ENCODE results near the gene SLITRK3. TPM values are rescaled to one million over a fixed set of nuclear protein-coding genes. Genes with fewer than 3 reads are reported as not detected.

SLITRK3 gene
- total RNA-seq (under 1 TPM; 0.24 to 0.26 TPM), polyA plus RNA-seq (under 1 TPM in 1 of 2 donors, not detected in 1; 0.03 TPM)
- long read RNA-seq, donor 1, result 0 reads
- long read RNA-seq, donor 2, result 0 reads

- Histone ChIP-seq H3K27me3 (ENCODE audit: control insufficient read depth in 1 of 2, insufficient read depth in 2 of 2, low read length in 1 of 2) (peaks cover 0 to 6% of the 10 kb centered on the region in 2 donors), H3K4me1 (ENCODE audit: control insufficient read depth in 1 of 2, insufficient read depth in 2 of 2, low read length in 2 of 2) (peaks cover 4 to 10% of the 10 kb centered on the region in 2 donors), H3K9me3 (ENCODE audit: control insufficient read depth, low read length) (no peaks in the 10 kb centered on the region), H3K4me3 (ENCODE audit: low read length in 2 of 2) (peak within 1 kb of the TSS; percentile 57 to 73), H3K27ac (ENCODE audit: low read depth in 1 of 2, low read length in 2 of 2) (no peak within 1 kb of the TSS), H3K36me3 (ENCODE audit: control insufficient read depth in 1 of 2, insufficient read depth in 2 of 2, low read length in 1 of 2) (no peaks in the 10 kb centered on the region)
- peak in 1 of 2 donors; percentile 69 for DNase-seq
- peak; percentile 13 for ATAC-seq (ENCODE audit: low FRiP score)
- 1 to 2% methylated on average over 36 to 43 of the region's 43 CpGs for WGBS, 2 donors
- intact Hi-C loops (cut with DNase I), result no loop called here
Measured at GRCh38 chr3:165195640-165196576, at the start of gene SLITRK3. Gene SLITRK3, minus strand, starts transcription at chr3:165196384. Its CDS starts 5,554 bp downstream, at chr3:165190830.

GRCh38 chr3:165243597-165243996 is 47.4 kb upstream of the SLITRK3 start:
- H3K27ac ChIP-seq (ENCODE audit: low read depth in 1 of 2, low read length in 2 of 2), result no peak overlapping the region
- no peaks in the 10 kb centered on the region for H3K36me3 ChIP-seq (ENCODE audit: control insufficient read depth in 1 of 2, insufficient read depth in 2 of 2, low read length in 1 of 2)
- intact Hi-C loops (cut with DNase I), result no loop called here
- H3K27me3 ChIP-seq (ENCODE audit: control insufficient read depth in 1 of 2, insufficient read depth in 2 of 2, low read length in 1 of 2), result no peaks in the 10 kb centered on the region
- DNase-seq (no peak), ATAC-seq (ENCODE audit: low FRiP score) (no peak)
- H3K4me3 ChIP-seq (ENCODE audit: low read length in 2 of 2), result no peak overlapping the region
- no peaks in the 10 kb centered on the region for H3K4me1 ChIP-seq (ENCODE audit: control insufficient read depth in 1 of 2, insufficient read depth in 2 of 2, low read length in 2 of 2)
- no peaks in the 10 kb centered on the region for H3K9me3 ChIP-seq (ENCODE audit: control insufficient read depth, low read length)

- WGBS, 2 donors, result 79 to 86% methylated on average over 5 of the region's 5 CpGs
- intact Hi-C loops (cut with DNase I), result no loop called here
- no peak for ATAC-seq (ENCODE audit: low FRiP score)
Measured at GRCh38 chr3:165233501-165234195, 37.5 kb upstream of the SLITRK3 start.

GRCh38 chr3:165225604-165226003 is 29.4 kb upstream of the SLITRK3 start:
- no peaks in the 10 kb centered on the region for H3K27me3 ChIP-seq (ENCODE audit: control insufficient read depth in 1 of 2, insufficient read depth in 2 of 2, low read length in 1 of 2)
- WGBS, 2 donors, result 58 to 63% methylated on average over 1 of the region's 1 CpG
- H3K4me3 ChIP-seq (ENCODE audit: low read length in 2 of 2), result no peak overlapping the region
- DNase-seq, result no peak
- no peaks in the 10 kb centered on the region for H3K9me3 ChIP-seq (ENCODE audit: control insufficient read depth, low read length)
- ATAC-seq (ENCODE audit: low FRiP score), result no peak
- no peaks in the 10 kb centered on the region for H3K4me1 ChIP-seq (ENCODE audit: control insufficient read depth in 1 of 2, insufficient read depth in 2 of 2, low read length in 2 of 2)
- H3K27ac ChIP-seq (ENCODE audit: low read depth in 1 of 2, low read length in 2 of 2), result no peak overlapping the region
- H3K36me3 ChIP-seq (ENCODE audit: control insufficient read depth in 1 of 2, insufficient read depth in 2 of 2, low read length in 1 of 2), result no peaks in the 10 kb centered on the region
- intact Hi-C loops (cut with DNase I), result no loop called here

More at GRCh38 chr3:165233501-165234195, 37.5 kb upstream of the SLITRK3 start:
- H3K4me3 ChIP-seq (ENCODE audit: low read length in 2 of 2), result no peak overlapping the region
- H3K27me3 ChIP-seq (ENCODE audit: control insufficient read depth in 1 of 2, insufficient read depth in 2 of 2, low read length in 1 of 2), result no peaks in the 10 kb centered on the region
- no peak for DNase-seq
- H3K4me1 ChIP-seq (ENCODE audit: control insufficient read depth in 1 of 2, insufficient read depth in 2 of 2, low read length in 2 of 2), result no peaks in the 10 kb centered on the region
- H3K36me3 ChIP-seq (ENCODE audit: control insufficient read depth in 1 of 2, insufficient read depth in 2 of 2, low read length in 1 of 2), result no peaks in the 10 kb centered on the region
- H3K27ac ChIP-seq (ENCODE audit: low read depth in 1 of 2, low read length in 2 of 2), result no peak overlapping the region
- H3K9me3 ChIP-seq (ENCODE audit: control insufficient read depth, low read length), result no peaks in the 10 kb centered on the region

- H3K36me3 ChIP-seq (ENCODE audit: control insufficient read depth in 1 of 2, insufficient read depth in 2 of 2, low read length in 1 of 2), result no peaks in the 10 kb centered on the region
- intact Hi-C loops (cut with DNase I), result no loop called here
- ATAC-seq (ENCODE audit: low FRiP score) (no peak), DNase-seq (no peak)
- H3K4me3 ChIP-seq (ENCODE audit: low read length in 2 of 2), result no peak overlapping the region
- no peak overlapping the region for H3K27ac ChIP-seq (ENCODE audit: low read depth in 1 of 2, low read length in 2 of 2)
- no peaks in the 10 kb centered on the region for H3K27me3 ChIP-seq (ENCODE audit: control insufficient read depth in 1 of 2, insufficient read depth in 2 of 2, low read length in 1 of 2)
- no peaks in the 10 kb centered on the region for H3K9me3 ChIP-seq (ENCODE audit: control insufficient read depth, low read length)
- WGBS, 2 donors, result 43 to 51% methylated on average over 2 of the region's 2 CpGs
- no peaks in the 10 kb centered on the region for H3K4me1 ChIP-seq (ENCODE audit: control insufficient read depth in 1 of 2, insufficient read depth in 2 of 2, low read length in 2 of 2)
Measured at GRCh38 chr3:165217739-165218138, 21.6 kb upstream of the SLITRK3 start.

- intact Hi-C loops (cut with DNase I), result no loop called here
- H3K4me1 ChIP-seq (ENCODE audit: control insufficient read depth in 1 of 2, insufficient read depth in 2 of 2, low read length in 2 of 2), result no peaks in the 10 kb centered on the region
- H3K27me3 ChIP-seq (ENCODE audit: control insufficient read depth in 1 of 2, insufficient read depth in 2 of 2, low read length in 1 of 2), result no peaks in the 10 kb centered on the region
- no peaks in the 10 kb centered on the region for H3K9me3 ChIP-seq (ENCODE audit: control insufficient read depth, low read length)
- no peak overlapping the region for H3K27ac ChIP-seq (ENCODE audit: low read depth in 1 of 2, low read length in 2 of 2)
- ATAC-seq (ENCODE audit: low FRiP score), result no peak
- 86 to 90% methylated on average over 1 of the region's 1 CpG for WGBS, 2 donors
- no peaks in the 10 kb centered on the region for H3K36me3 ChIP-seq (ENCODE audit: control insufficient read depth in 1 of 2, insufficient read depth in 2 of 2, low read length in 1 of 2)
- DNase-seq, result no peak
- no peak overlapping the region for H3K4me3 ChIP-seq (ENCODE audit: low read length in 2 of 2)
Measured at GRCh38 chr3:165212580-165212979, 16.4 kb upstream of the SLITRK3 start.

GRCh38 chr3:165211721-165212120 is 15.5 kb upstream of the SLITRK3 start:
- H3K27ac ChIP-seq (ENCODE audit: low read depth in 1 of 2, low read length in 2 of 2), result no peak overlapping the region
- no peak for ATAC-seq (ENCODE audit: low FRiP score)
- H3K9me3 ChIP-seq (ENCODE audit: control insufficient read depth, low read length), result no peaks in the 10 kb centered on the region
- intact Hi-C loops (cut with DNase I), result no loop called here
- H3K27me3 ChIP-seq (ENCODE audit: control insufficient read depth in 1 of 2, insufficient read depth in 2 of 2, low read length in 1 of 2), result no peaks in the 10 kb centered on the region
- no peak for DNase-seq
- 62 to 70% methylated on average over 4 of the region's 4 CpGs for WGBS, 2 donors
- H3K4me1 ChIP-seq (ENCODE audit: control insufficient read depth in 1 of 2, insufficient read depth in 2 of 2, low read length in 2 of 2), result no peaks in the 10 kb centered on the region
- H3K4me3 ChIP-seq (ENCODE audit: low read length in 2 of 2), result no peak overlapping the region
- no peaks in the 10 kb centered on the region for H3K36me3 ChIP-seq (ENCODE audit: control insufficient read depth in 1 of 2, insufficient read depth in 2 of 2, low read length in 1 of 2)

- ATAC-seq (ENCODE audit: low FRiP score), result no peak
- H3K36me3 ChIP-seq (ENCODE audit: control insufficient read depth in 1 of 2, insufficient read depth in 2 of 2, low read length in 1 of 2), result no peaks in the 10 kb centered on the region
- H3K27me3 ChIP-seq (ENCODE audit: control insufficient read depth in 1 of 2, insufficient read depth in 2 of 2, low read length in 1 of 2), result no peaks in the 10 kb centered on the region
- H3K27ac ChIP-seq (ENCODE audit: low read depth in 1 of 2, low read length in 2 of 2), result no peak overlapping the region
- H3K9me3 ChIP-seq (ENCODE audit: control insufficient read depth, low read length), result no peaks in the 10 kb centered on the region
- H3K4me1 ChIP-seq (ENCODE audit: control insufficient read depth in 1 of 2, insufficient read depth in 2 of 2, low read length in 2 of 2), result no peaks in the 10 kb centered on the region
- intact Hi-C loops (cut with DNase I), result no loop called here
- no peak for DNase-seq
- WGBS, 2 donors, result 93 to 97% methylated on average over 3 of the region's 3 CpGs
- H3K4me3 ChIP-seq (ENCODE audit: low read length in 2 of 2), result no peak overlapping the region
Measured at GRCh38 chr3:165210727-165211126, 14.5 kb upstream of the SLITRK3 start.

All from aorta (tissue), 5 donors.